MM.1S (cell line): Measurements from ENCODE around the gene TFDP1.

Experiments used
- DNase-seq: peaks from one replicate; pipeline ENCODE4 v3.0.0-alpha.2; 2015
- H2AFZ ChIP-seq: fragments of 300-600 bp; sonication (generic); 2 replicates; pipeline ENCODE4 v1.6.0; 2016; ENCODE audit warnings: antibody characterized with exemption, low read length
- H3F3A ChIP-seq: fragments of 300-600 bp; sonication (generic); 2 replicates; pipeline ENCODE4 v1.6.1; 2016; ENCODE audit warnings: mild to moderate bottlenecking, antibody characterized with exemption, low read length, moderate library complexity, mixed read lengths; ENCODE audit not compliant: insufficient read depth
- H3K27ac ChIP-seq: fragments of 300-600 bp; sonication (generic); 2 replicates; pipeline ENCODE4 v1.5.1; 2016; ENCODE audit warnings: mild to moderate bottlenecking, low read length
- H3K27me3 ChIP-seq: fragments of 300-600 bp; sonication (generic); replicated peaks from 2 replicates; pipeline ENCODE4 v1.6.0; 2016; ENCODE audit warnings: low read length; ENCODE audit not compliant: insufficient read depth
- H3K36me3 ChIP-seq: fragments of 300-600 bp; sonication (generic); replicated peaks from 2 replicates; pipeline ENCODE4 v1.6.1; 2016; ENCODE audit warnings: mild to moderate bottlenecking, low read length, mixed read lengths; ENCODE audit not compliant: insufficient read depth
- H3K4me1 ChIP-seq: fragments of 300-600 bp; sonication (generic); 2 replicates; pipeline ENCODE4 v1.6.1; 2016; ENCODE audit warnings: low read length, mixed read lengths
- H3K4me2 ChIP-seq: fragments of 300-600 bp; sonication (generic); 2 replicates; pipeline ENCODE4 v1.6.0; 2016; ENCODE audit warnings: low read depth, low read length
- H3K4me3 ChIP-seq: fragments of 300-600 bp; sonication (generic); 2 replicates; pipeline ENCODE4 v1.5.1; 2016; ENCODE audit warnings: low read length, mixed read lengths
- H3K79me2 ChIP-seq: fragments of 300-600 bp; sonication (generic); 2 replicates; pipeline ENCODE4 v1.6.1; 2016; ENCODE audit warnings: mixed run types, low read length, mixed read lengths
- H3K9ac ChIP-seq: fragments of 300-600 bp; sonication (generic); 2 replicates; pipeline ENCODE4 v1.6.1; 2016; ENCODE audit warnings: low read length, mixed read lengths
- H3K9me2 ChIP-seq: fragments of 300-600 bp; sonication (generic); replicated peaks from 2 replicates; pipeline ENCODE4 v1.6.1; 2016; ENCODE audit warnings: mild to moderate bottlenecking, low read length, mixed read lengths; ENCODE audit not compliant: insufficient read depth
- H3K9me3 ChIP-seq: fragments of 300-600 bp; sonication (generic); replicated peaks from 2 replicates; pipeline ENCODE4 v1.6.1; 2016; ENCODE audit warnings: mild to moderate bottlenecking, low read length, mixed read lengths; ENCODE audit not compliant: insufficient read depth
- H4K20me1 ChIP-seq: fragments of 300-600 bp; sonication (generic); 2 replicates; pipeline ENCODE4 v1.6.1; 2016; ENCODE audit warnings: mild to moderate bottlenecking, low read length, moderate library complexity, mixed read lengths; ENCODE audit not compliant: insufficient read depth
- CTCF ChIP-seq: fragments of 300-600 bp; sonication (generic); IDR thresholded peaks from 2 replicates; pipeline ENCODE4 v1.5.1; 2016; ENCODE audit warnings: antibody characterized with exemption, low read length, mixed read lengths
- EZH2 ChIP-seq: fragments of 300-600 bp; sonication (generic); optimal IDR thresholded peaks from 2 replicates; pipeline ENCODE3; 2017; ENCODE audit warnings: low read depth, mild to moderate bottlenecking, antibody characterized with exemption, low read length, mixed read lengths
- EZH2phosphoT487 ChIP-seq: fragments of 300-600 bp; sonication (generic); IDR thresholded peaks from 2 replicates; pipeline ENCODE4 v1.6.1; 2018; ENCODE audit warnings: antibody characterized with exemption, low read length

Gene TFDP1

GRCh38 chr13:113607056-113607888 lies 22.7 kb downstream of the TFDP1 start:
- H4K20me1 ChIP-seq, result peaks cover 19% of the 10 kb centered on the region; the same call in 1 of the 2 replicates
- no peaks in the 10 kb centered on the region for H3K27me3 ChIP-seq
- no peak overlapping the region for H3K9ac ChIP-seq
- H3F3A ChIP-seq, result no peaks in the 10 kb centered on the region
- TF ChIP-seq EZH2phosphoT487 (no peak), CTCF (no peak), EZH2 (no peak)
- no peak overlapping the region for H3K4me3 ChIP-seq
- no peak overlapping the region for H2AFZ ChIP-seq
- no peaks in the 10 kb centered on the region for H3K4me1 ChIP-seq
- H3K9me3 ChIP-seq, result no peaks in the 10 kb centered on the region
- H3K27ac ChIP-seq, result no peak overlapping the region
- H3K9me2 ChIP-seq, result no peaks in the 10 kb centered on the region
- H3K4me2 ChIP-seq, result no peak overlapping the region
- DNase-seq, result no peak
- 0 out of 2 replicates have a peak, but pooled peaks cover 6% of the 10 kb centered on the region for H3K36me3 ChIP-seq
- H3K79me2 ChIP-seq, result peaks cover 100% of the 10 kb centered on the region

GRCh38 chr13:113607889-113608635 lies 23.5 kb downstream of the TFDP1 start:
- Histone ChIP-seq H4K20me1 (peaks cover 16% of the 10 kb centered on the region; the same call in 1 of the 2 replicates), H3K9me2 (no peaks in the 10 kb centered on the region), H3K36me3 (0 out of 2 replicates have a peak, but pooled peaks cover 6% of the 10 kb centered on the region), H3K27me3 (no peaks in the 10 kb centered on the region), H3K9me3 (no peaks in the 10 kb centered on the region), H2AFZ (no peak overlapping the region), H3K79me2 (peaks cover 100% of the 10 kb centered on the region), H3K27ac (no peak overlapping the region), H3K4me1 (no peaks in the 10 kb centered on the region), H3K4me2 (no peak overlapping the region), H3K4me3 (no peak overlapping the region), H3K9ac (no peak overlapping the region), H3F3A (no peaks in the 10 kb centered on the region)
- DNase-seq, result no peak
- TF ChIP-seq CTCF (no peak), EZH2phosphoT487 (no peak), EZH2 (no peak)

GRCh38 chr13:113608967-113609533 lies 24.5 kb downstream of the TFDP1 start:
- Histone ChIP-seq H2AFZ (no peak overlapping the region), H3K27me3 (no peaks in the 10 kb centered on the region), H3K4me1 (no peaks in the 10 kb centered on the region), H3F3A (no peaks in the 10 kb centered on the region), H3K4me3 (no peak overlapping the region), H3K4me2 (no peak overlapping the region), H3K9me2 (no peaks in the 10 kb centered on the region), H3K9me3 (no peaks in the 10 kb centered on the region), H3K27ac (no peak overlapping the region), H3K79me2 (peaks cover 100% of the 10 kb centered on the region), H3K36me3 (0 out of 2 replicates have a peak, but pooled peaks cover 6% of the 10 kb centered on the region), H4K20me1 (peaks cover 16% of the 10 kb centered on the region; the same call in 1 of the 2 replicates), H3K9ac (no peak overlapping the region)
- TF ChIP-seq EZH2 (no peak), CTCF (no peak), EZH2phosphoT487 (no peak)
- DNase-seq, result no peak
